ENCODE results near the gene MTMR4.
"Not testable (repeated sequence)": the region's sequence is repeated elsewhere in the genome, so short reads cannot be mapped to it uniquely, and the experiment has no call there.

The MTMR4 gene

GRCh38 chr17:58491510-58492045 is 22.9 kb downstream of the MTMR4 start:
- Mint-ChIP-seq H3K9me3 (no peaks in the 10 kb centered on the region), H3K36me3 (ENCODE audit: low read depth) (peaks cover 71% of the 10 kb centered on the region), H3K4me3 (no peak overlapping the region), H3K27ac (no peak overlapping the region), H3K27me3 (no peaks in the 10 kb centered on the region), H3K4me1 (ENCODE audit: low read depth) (peaks cover 31% of the 10 kb centered on the region)

GRCh38 chr17:58488428-58488890 is 26.0 kb downstream of the MTMR4 start:
- no peaks in the 10 kb centered on the region for H3K27me3 Mint-ChIP-seq
- H3K36me3 Mint-ChIP-seq (ENCODE audit: low read depth), result peaks cover 46% of the 10 kb centered on the region
- peak overlapping the region; percentile 47 for H3K27ac Mint-ChIP-seq
- peak overlapping the region; percentile 28 for H3K4me3 Mint-ChIP-seq
- peaks cover 31% of the 10 kb centered on the region for H3K4me1 Mint-ChIP-seq (ENCODE audit: low read depth)
- H3K9me3 Mint-ChIP-seq, result no peaks in the 10 kb centered on the region

- no peaks in the 10 kb centered on the region for H3K9me3 Mint-ChIP-seq
- peak within 1 kb of the TSS; percentile 68 for H3K4me3 Mint-ChIP-seq
- peaks cover 25% of the 10 kb centered on the region for H3K4me1 Mint-ChIP-seq (ENCODE audit: low read depth)
- H3K27me3 Mint-ChIP-seq, result no peaks in the 10 kb centered on the region
- H3K36me3 Mint-ChIP-seq (ENCODE audit: low read depth), result peaks cover 40% of the 10 kb centered on the region
- H3K27ac Mint-ChIP-seq, result peak within 1 kb of the TSS; percentile 47
These were observed 26.6 kb downstream of the MTMR4 start, which contains the start of gene HSF5 for GRCh38 chr17:58487589-58488427. HSF5 (minus strand) TSS chr17:58488408; CDS start chr17:58488274, 134 bp downstream.

GRCh38 chr17:58484600-58484999 is 29.8 kb downstream of the MTMR4 start:
- no peaks in the 10 kb centered on the region for H3K9me3 Mint-ChIP-seq
- H3K36me3 Mint-ChIP-seq (ENCODE audit: low read depth), result peaks cover 14% of the 10 kb centered on the region
- no peak overlapping the region for H3K27ac Mint-ChIP-seq
- H3K27me3 Mint-ChIP-seq, result no peaks in the 10 kb centered on the region
- peaks cover 16% of the 10 kb centered on the region for H3K4me1 Mint-ChIP-seq (ENCODE audit: low read depth)
- no peak overlapping the region for H3K4me3 Mint-ChIP-seq

DNA sequence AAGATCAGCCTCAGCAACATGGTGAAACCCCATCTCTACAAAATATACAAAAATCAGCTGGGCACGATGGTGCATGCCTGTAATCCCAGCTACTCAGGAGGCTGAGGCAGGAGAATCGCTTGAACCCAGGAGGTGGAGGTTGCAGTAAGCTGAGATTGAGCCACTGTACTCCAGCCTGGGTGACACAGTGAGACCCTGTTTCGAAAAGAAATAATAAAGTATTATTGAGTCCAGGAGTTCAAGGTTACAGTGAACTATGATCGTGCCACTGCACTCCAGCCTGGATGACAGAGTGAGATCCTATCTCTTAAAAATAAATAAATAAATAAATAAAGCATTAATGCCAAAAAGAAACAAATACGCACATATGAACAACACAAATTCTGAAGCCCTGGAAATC is 32.6 kb downstream of the MTMR4 start:
- H3K9me3 Mint-ChIP-seq; H3K27ac Mint-ChIP-seq; H3K36me3 Mint-ChIP-seq (ENCODE audit: low read depth); H3K4me1 Mint-ChIP-seq (ENCODE audit: low read depth); H3K27me3 Mint-ChIP-seq; H3K4me3 Mint-ChIP-seq: not testable (repeated sequence)

GRCh38 chr17:58480090-58480489 is 34.3 kb downstream of the MTMR4 start:
- Mint-ChIP-seq H3K4me1 (ENCODE audit: low read depth) (peaks cover 1% of the 10 kb centered on the region), H3K9me3 (no peaks in the 10 kb centered on the region), H3K27me3 (no peaks in the 10 kb centered on the region), H3K36me3 (ENCODE audit: low read depth) (peaks cover 10% of the 10 kb centered on the region), H3K27ac (no peak overlapping the region), H3K4me3 (no peak overlapping the region)

DNA sequence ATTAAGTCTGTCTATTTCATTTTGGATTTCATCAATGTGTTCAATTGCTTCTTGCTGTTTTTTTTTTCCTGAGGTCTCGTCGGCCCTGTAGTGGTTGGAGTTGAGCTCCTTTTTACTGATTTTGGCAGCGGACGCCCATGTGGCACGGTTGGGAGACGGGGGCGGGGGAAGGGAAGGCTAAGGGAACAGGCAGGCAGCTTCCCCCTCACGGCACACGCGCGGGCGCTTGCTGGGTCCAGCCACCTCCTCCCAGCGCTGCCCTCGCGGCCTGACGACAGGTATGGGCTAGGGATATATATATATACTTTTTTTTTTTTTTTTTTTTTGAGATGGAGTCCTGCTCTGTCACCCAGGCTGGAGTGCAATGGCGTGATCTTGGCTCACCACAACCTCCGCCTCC is 37.6 kb downstream of the MTMR4 start:
- H3K4me3 Mint-ChIP-seq, result no peak overlapping the region
- H3K9me3 Mint-ChIP-seq, result no peaks in the 10 kb centered on the region
- peaks cover 9% of the 10 kb centered on the region for H3K4me1 Mint-ChIP-seq (ENCODE audit: low read depth)
- peaks cover 9% of the 10 kb centered on the region for H3K36me3 Mint-ChIP-seq (ENCODE audit: low read depth)
- no peak overlapping the region for H3K27ac Mint-ChIP-seq
- H3K27me3 Mint-ChIP-seq, result no peaks in the 10 kb centered on the region

DNA sequence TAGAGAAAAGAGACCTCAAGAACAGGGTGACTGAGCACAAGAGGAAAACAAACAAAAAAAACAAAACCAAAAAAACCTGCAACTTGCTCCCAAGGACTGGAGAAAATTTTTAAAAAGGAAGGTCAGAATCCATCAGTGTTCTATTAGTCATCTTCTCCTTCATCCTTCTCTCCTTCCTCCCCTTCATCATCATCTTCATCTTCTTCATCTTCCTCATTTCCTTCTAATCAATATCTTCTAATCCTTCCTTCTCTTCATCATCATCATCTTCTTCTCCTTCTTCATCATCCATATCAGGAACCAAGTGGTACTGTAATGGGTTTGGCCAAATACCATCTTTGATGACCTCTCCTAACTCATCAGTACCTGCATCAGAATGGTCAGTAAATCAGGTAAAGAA is 38.5 kb downstream of the MTMR4 start:
- Mint-ChIP-seq H3K27ac (no peak overlapping the region), H3K36me3 (ENCODE audit: low read depth) (peaks cover 9% of the 10 kb centered on the region), H3K4me1 (ENCODE audit: low read depth) (peaks cover 9% of the 10 kb centered on the region), H3K9me3 (no peaks in the 10 kb centered on the region), H3K27me3 (no peaks in the 10 kb centered on the region), H3K4me3 (no peak overlapping the region)

GRCh38 chr17:58470356-58470755 is 44.1 kb downstream of the MTMR4 start:
- no peaks in the 10 kb centered on the region for H3K36me3 Mint-ChIP-seq (ENCODE audit: low read depth)
- H3K9me3 Mint-ChIP-seq, result no peaks in the 10 kb centered on the region
- peaks cover 9% of the 10 kb centered on the region for H3K4me1 Mint-ChIP-seq (ENCODE audit: low read depth)
- no peak overlapping the region for H3K27ac Mint-ChIP-seq
- no peak overlapping the region for H3K4me3 Mint-ChIP-seq
- no peaks in the 10 kb centered on the region for H3K27me3 Mint-ChIP-seq

GRCh38 chr17:58468944-58469343 is 45.5 kb downstream of the MTMR4 start:
- Mint-ChIP-seq H3K4me1 (ENCODE audit: low read depth) (peaks cover 8% of the 10 kb centered on the region), H3K27ac (no peak overlapping the region), H3K36me3 (ENCODE audit: low read depth) (peaks cover 4% of the 10 kb centered on the region), H3K4me3 (no peak overlapping the region), H3K27me3 (no peaks in the 10 kb centered on the region), H3K9me3 (no peaks in the 10 kb centered on the region)

DNA sequence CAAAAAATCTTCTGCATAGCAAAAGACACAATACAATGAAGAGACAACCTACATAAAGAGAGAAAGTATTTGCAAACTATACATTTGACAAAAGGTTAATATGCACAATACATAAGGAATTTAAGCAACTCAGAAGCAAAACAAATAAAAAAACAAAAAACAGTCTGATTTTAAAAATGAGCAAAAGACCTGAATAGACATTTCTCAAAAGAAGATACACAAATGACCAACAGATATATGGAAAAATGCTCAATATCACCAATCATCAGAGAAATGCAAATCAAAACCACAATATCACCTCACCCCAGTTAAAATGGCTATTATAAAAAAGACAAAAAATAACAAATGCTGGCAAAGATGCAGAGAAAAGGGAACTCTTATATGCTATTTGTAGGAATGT is 58.9 kb downstream of the MTMR4 start:
- peaks cover 20% of the 10 kb centered on the region for H3K36me3 Mint-ChIP-seq (ENCODE audit: low read depth)
- no peaks in the 10 kb centered on the region for H3K4me1 Mint-ChIP-seq (ENCODE audit: low read depth)
- no peak overlapping the region for H3K27ac Mint-ChIP-seq
- no peaks in the 10 kb centered on the region for H3K27me3 Mint-ChIP-seq
- no peaks in the 10 kb centered on the region for H3K9me3 Mint-ChIP-seq
- no peak overlapping the region for H3K4me3 Mint-ChIP-seq

DNA sequence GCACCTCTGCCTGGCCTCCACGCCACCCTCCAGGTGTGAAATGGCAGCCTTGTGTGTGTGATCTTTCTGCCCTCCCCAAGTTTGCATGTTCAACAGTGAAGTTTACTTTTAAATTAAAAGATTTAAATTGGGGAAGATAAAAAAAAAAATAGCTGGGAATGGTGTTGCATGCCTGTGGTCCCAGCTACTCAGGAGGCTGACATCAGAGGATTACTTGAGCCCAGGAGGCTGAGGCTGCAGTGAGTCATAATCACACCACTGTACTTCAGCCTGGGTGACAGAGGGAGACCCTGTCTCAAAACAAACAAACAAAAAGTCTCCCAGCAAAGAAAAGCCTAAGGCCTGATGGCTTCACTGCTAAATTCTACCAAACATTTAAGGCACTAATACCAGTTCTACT is 61.7 kb downstream of the MTMR4 start:
- H3K27ac Mint-ChIP-seq, result no peak overlapping the region
- H3K4me1 Mint-ChIP-seq (ENCODE audit: low read depth), result no peaks in the 10 kb centered on the region
- H3K36me3 Mint-ChIP-seq (ENCODE audit: low read depth), result peaks cover 16% of the 10 kb centered on the region
- H3K4me3 Mint-ChIP-seq, result no peak overlapping the region
- no peaks in the 10 kb centered on the region for H3K27me3 Mint-ChIP-seq
- H3K9me3 Mint-ChIP-seq, result no peaks in the 10 kb centered on the region

- peaks cover 10% of the 10 kb centered on the region for H3K36me3 Mint-ChIP-seq (ENCODE audit: low read depth)
- no peaks in the 10 kb centered on the region for H3K27me3 Mint-ChIP-seq
- H3K9me3 Mint-ChIP-seq, result no peaks in the 10 kb centered on the region
- H3K4me1 Mint-ChIP-seq (ENCODE audit: low read depth), result peaks cover 4% of the 10 kb centered on the region
- H3K4me3 Mint-ChIP-seq, result no peak overlapping the region
- no peak overlapping the region for H3K27ac Mint-ChIP-seq
These were observed 67.1 kb downstream of the MTMR4 start for GRCh38 chr17:58447039-58447975.

DNA sequence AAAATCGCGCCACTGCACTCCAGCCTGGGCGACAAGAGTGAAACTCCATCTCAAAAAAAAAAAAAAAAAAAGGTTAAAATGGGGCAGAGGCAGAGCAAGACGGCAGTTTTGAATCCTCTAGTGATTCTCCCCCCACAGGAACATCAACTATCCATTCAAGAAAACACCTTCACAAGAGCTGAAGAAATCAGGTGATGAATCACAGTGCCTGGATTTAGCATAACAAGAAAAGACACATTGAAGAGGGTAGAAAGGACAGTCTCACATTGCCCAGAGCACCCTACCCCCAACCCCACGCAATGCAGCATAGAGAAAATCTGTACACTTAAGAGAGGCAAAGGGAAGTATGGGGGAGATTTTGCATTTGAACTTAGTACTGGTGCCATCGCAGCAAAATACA is 68.4 kb downstream of the MTMR4 start:
- Mint-ChIP-seq H3K4me1 (ENCODE audit: low read depth) (peaks cover 4% of the 10 kb centered on the region), H3K9me3 (no peaks in the 10 kb centered on the region), H3K27ac (no peak overlapping the region), H3K27me3 (no peaks in the 10 kb centered on the region), H3K36me3 (ENCODE audit: low read depth) (peaks cover 10% of the 10 kb centered on the region), H3K4me3 (no peak overlapping the region)
